GM23338 (cell line): ENCODE measurements around the gene ANAPC2.

Source experiments
- CREB1 ChIP-seq: fragments of 250-450 bp; sonication (Bioruptor Pico); IDR thresholded peaks from 2 replicates; pipeline ENCODE4 v1.5.0; 2020; ENCODE audit warnings: low read depth, mild to moderate bottlenecking, moderate library complexity
- CTCF ChIP-seq, 2 experiments: fragments of 200-600 bp in 1 of 2; sonication (generic) in 1 of 2; conservative IDR thresholded peaks; 2 replicates each; pipeline versions ENCODE4 v1.5.1 to v1.6.1; 2016 to 2017; ENCODE audit warnings: antibody characterized with exemption in 2 of 2, low read depth in 2 of 2, mild to moderate bottlenecking in 2 of 2, moderate library complexity in 1 of 2
- ETS1 ChIP-seq: IDR thresholded peaks from 2 replicates; pipeline ENCODE4 v1.6.1; 2016; ENCODE audit warnings: antibody characterized with exemption
- EZH2 ChIP-seq: fragments of 200-600 bp; sonication (generic); IDR thresholded peaks from one replicate; pipeline ENCODE4 v1.8.0; 2017; ENCODE audit warnings: antibody characterized with exemption, mild to moderate bottlenecking, low read depth; ENCODE audit not compliant: unreplicated experiment
- JUNB ChIP-seq: IDR thresholded peaks from one replicate; pipeline ENCODE4 v1.6.1; 2016; ENCODE audit warnings: antibody characterized with exemption; ENCODE audit not compliant: unreplicated experiment
- POLR2AphosphoS5 ChIP-seq: IDR thresholded peaks from 2 replicates; pipeline ENCODE4 v1.6.1; 2016; ENCODE audit warnings: antibody characterized with exemption, low read depth
- REST ChIP-seq: IDR thresholded peaks from one replicate; pipeline ENCODE4 v1.6.1; 2018; ENCODE audit warnings: antibody characterized with exemption; ENCODE audit not compliant: unreplicated experiment
- STAT1 ChIP-seq: IDR thresholded peaks from one replicate; pipeline ENCODE4 v1.6.1; 2016; ENCODE audit warnings: antibody characterized with exemption; ENCODE audit not compliant: unreplicated experiment
- ZNF462 ChIP-seq: fragments of 250-450 bp; sonication (Bioruptor Pico); IDR thresholded peaks from 2 replicates; pipeline ENCODE4 v1.5.0; 2020; ENCODE audit warnings: mild to moderate bottlenecking, moderate library complexity

GRCh38 chr9:137184881-137185660 is 3.3 kb downstream of the ANAPC2 start:
- TF ChIP-seq JUNB = no peak
- TF ChIP-seq CTCF (conservative IDR thresholded peaks at IDR 0.05; ENCODE audit: low read depth in 2 of 2) = no peak
- TF ChIP-seq POLR2AphosphoS5 = no peak
- TF ChIP-seq EZH2 = no peak
- no peak for TF ChIP-seq ZNF462 (CRISPR knock-in tag)
- no peak for TF ChIP-seq REST
- no peak for TF ChIP-seq ETS1
- TF ChIP-seq STAT1 = no peak
- no peak for TF ChIP-seq CREB1 (CRISPR knock-in tag)
